ENCODE data around the gene C1orf35.

GRCh38 chr1:228093050-228093906, 9.8 kb downstream of the C1orf35 start:
- TF ChIP-seq CTCF (IDR thresholded peaks at IDR 0.05; ENCODE audit: poor library complexity) (no peak), EZH2phosphoT487 (IDR thresholded peaks at IDR 0.05; ENCODE audit: low read depth, severe bottlenecking, unreplicated experiment) (no peak), EZH2 (IDR thresholded peaks at IDR 0.05; ENCODE audit: borderline replicate concordance) (no peak)

All from hepatocyte (in vitro differentiated cells).